IPS-18a (cell line): ENCODE results near the gene TNFSF8.

ENCODE experiments used
- H3K27ac ChIP-seq: one replicate; pipeline ENCODE4 v1.5.1; 2013; ENCODE audit warnings: low read length
- H3K27me3 ChIP-seq: one replicate; pipeline ENCODE4 v1.6.1; 2013; ENCODE audit warnings: mild to moderate bottlenecking, low read length; ENCODE audit not compliant: control insufficient read depth, insufficient read depth
- H3K36me3 ChIP-seq: one replicate; pipeline ENCODE4 v1.6.1; 2013; ENCODE audit warnings: low read depth, low read length; ENCODE audit not compliant: control insufficient read depth
- H3K4me1 ChIP-seq: one replicate; pipeline ENCODE4 v1.6.1; 2013; ENCODE audit warnings: low read depth, low read length; ENCODE audit not compliant: control insufficient read depth
- H3K4me3 ChIP-seq: one replicate; pipeline ENCODE4 v1.5.1; 2013; ENCODE audit warnings: low read length
- H3K9ac ChIP-seq: one replicate; pipeline ENCODE4 v1.6.1; 2013; ENCODE audit warnings: mild to moderate bottlenecking, low read length, moderate library complexity
- H3K9me3 ChIP-seq: one replicate; pipeline ENCODE4 v1.6.1; 2013; ENCODE audit warnings: low read depth, low read length; ENCODE audit not compliant: control insufficient read depth

The TNFSF8 gene

GRCh38 chr9:114900942-114901802, 29.2 kb downstream of the TNFSF8 start:
- Histone ChIP-seq H3K9me3 (no peaks in the 10 kb centered on the region), H3K27ac (no peak overlapping the region), H3K36me3 (no peaks in the 10 kb centered on the region), H3K27me3 (no peaks in the 10 kb centered on the region), H3K9ac (no peak overlapping the region), H3K4me3 (no peak overlapping the region), H3K4me1 (no peaks in the 10 kb centered on the region)

DNA sequence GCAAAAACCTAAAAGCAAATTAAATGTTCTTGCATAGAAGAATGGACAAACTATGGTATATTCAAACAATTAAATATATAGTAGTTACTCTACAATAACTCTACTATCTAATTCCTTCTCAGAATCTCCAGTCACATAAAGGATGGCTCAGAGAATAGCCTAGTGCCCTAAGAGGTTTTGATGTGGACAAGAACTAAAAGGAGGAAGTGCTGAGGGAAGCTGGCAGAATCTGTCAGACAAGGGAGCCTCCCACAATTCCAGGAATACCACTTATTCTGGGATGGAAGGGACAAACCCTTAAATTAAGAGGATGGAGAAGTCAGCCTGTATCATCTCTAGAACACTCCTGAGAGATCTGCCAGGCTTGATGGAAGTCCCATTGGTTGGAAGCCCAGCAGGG, 30.4 kb downstream of the TNFSF8 start:
- Histone ChIP-seq H3K36me3 (no peaks in the 10 kb centered on the region), H3K9ac (no peak overlapping the region), H3K27me3 (no peaks in the 10 kb centered on the region), H3K9me3 (no peaks in the 10 kb centered on the region), H3K4me1 (no peaks in the 10 kb centered on the region), H3K4me3 (no peak overlapping the region), H3K27ac (no peak overlapping the region)

DNA sequence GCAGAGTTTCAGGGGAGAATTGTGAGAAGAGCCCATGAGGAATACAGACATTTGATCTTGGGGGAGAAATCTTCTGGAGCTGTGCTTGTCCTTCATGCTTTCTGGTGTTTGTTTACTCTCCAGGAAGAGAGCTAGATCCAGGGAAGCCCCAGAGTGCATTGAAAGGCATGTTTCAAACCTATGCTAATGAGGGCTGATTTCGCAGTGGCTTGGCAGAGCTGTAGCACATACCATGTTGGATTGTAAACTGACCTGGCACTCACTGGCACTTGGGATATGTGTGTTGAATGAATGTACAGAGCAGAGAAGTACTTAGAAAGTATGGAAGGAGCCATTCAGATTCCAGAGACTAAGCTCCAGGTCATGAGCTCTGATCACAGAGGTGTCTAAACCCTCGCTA, 30.9 kb downstream of the TNFSF8 start:
- H3K4me3 ChIP-seq = no peak overlapping the region
- no peak overlapping the region for H3K27ac ChIP-seq
- H3K4me1 ChIP-seq = no peaks in the 10 kb centered on the region
- no peaks in the 10 kb centered on the region for H3K27me3 ChIP-seq
- no peaks in the 10 kb centered on the region for H3K36me3 ChIP-seq
- no peak overlapping the region for H3K9ac ChIP-seq
- H3K9me3 ChIP-seq = no peaks in the 10 kb centered on the region

- Histone ChIP-seq H3K9ac (no peak overlapping the region), H3K4me1 (no peaks in the 10 kb centered on the region), H3K9me3 (no peaks in the 10 kb centered on the region), H3K27me3 (no peaks in the 10 kb centered on the region), H3K36me3 (no peaks in the 10 kb centered on the region), H3K4me3 (no peak overlapping the region), H3K27ac (no peak overlapping the region)
Measured at GRCh38 chr9:114898741-114899140, 31.6 kb downstream of the TNFSF8 start.

DNA sequence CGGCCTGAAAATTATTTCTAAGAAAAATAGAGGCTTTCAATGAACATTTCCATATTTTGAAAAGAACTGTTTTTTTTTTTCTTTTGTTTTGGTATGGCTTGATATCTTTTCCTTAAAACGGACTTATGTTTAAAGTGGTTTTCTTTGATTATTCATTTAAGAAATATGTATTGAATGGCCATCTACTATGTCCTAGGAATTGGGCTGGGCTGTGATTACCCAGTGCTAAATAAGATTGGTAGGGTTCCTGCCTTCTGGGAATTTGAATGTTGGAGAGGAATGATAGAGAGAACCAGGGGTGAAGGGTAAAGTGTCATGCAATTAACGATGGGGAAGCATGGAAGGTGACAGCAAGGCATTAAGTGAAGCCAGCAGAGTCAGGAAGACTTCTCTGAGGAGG, 33.2 kb downstream of the TNFSF8 start:
- Histone ChIP-seq H3K36me3 (no peaks in the 10 kb centered on the region), H3K4me3 (no peak overlapping the region), H3K27ac (no peak overlapping the region), H3K9me3 (no peaks in the 10 kb centered on the region), H3K27me3 (no peaks in the 10 kb centered on the region), H3K4me1 (no peaks in the 10 kb centered on the region), H3K9ac (no peak overlapping the region)

DNA sequence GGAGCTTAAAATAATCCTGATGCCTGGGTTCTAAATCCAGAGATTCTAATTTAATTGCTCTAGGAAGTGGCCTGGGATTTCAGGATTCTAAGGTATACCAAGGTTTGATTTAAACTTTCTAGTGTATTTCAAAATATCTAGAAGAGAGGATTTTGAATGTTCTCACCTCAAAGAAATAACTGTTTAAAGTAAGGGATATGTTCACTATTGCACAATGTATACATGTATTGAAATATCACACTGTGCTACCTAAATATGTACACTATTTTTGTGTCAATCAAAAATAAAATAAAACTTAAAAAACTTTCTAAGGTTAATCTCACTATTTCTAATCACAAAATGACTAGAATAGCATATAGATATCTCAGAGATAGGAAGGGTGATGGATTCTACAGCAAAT, 34.0 kb downstream of the TNFSF8 start:
- Histone ChIP-seq H3K27me3 (no peaks in the 10 kb centered on the region), H3K36me3 (no peaks in the 10 kb centered on the region), H3K4me1 (no peaks in the 10 kb centered on the region), H3K4me3 (no peak overlapping the region), H3K9me3 (no peaks in the 10 kb centered on the region), H3K9ac (no peak overlapping the region), H3K27ac (no peak overlapping the region)

- Histone ChIP-seq H3K4me3 (no peak overlapping the region), H3K4me1 (no peaks in the 10 kb centered on the region), H3K9me3 (no peaks in the 10 kb centered on the region), H3K9ac (no peak overlapping the region), H3K27me3 (no peaks in the 10 kb centered on the region), H3K36me3 (no peaks in the 10 kb centered on the region), H3K27ac (no peak overlapping the region)
Measured at GRCh38 chr9:114895521-114895991, 34.8 kb downstream of the TNFSF8 start.

DNA sequence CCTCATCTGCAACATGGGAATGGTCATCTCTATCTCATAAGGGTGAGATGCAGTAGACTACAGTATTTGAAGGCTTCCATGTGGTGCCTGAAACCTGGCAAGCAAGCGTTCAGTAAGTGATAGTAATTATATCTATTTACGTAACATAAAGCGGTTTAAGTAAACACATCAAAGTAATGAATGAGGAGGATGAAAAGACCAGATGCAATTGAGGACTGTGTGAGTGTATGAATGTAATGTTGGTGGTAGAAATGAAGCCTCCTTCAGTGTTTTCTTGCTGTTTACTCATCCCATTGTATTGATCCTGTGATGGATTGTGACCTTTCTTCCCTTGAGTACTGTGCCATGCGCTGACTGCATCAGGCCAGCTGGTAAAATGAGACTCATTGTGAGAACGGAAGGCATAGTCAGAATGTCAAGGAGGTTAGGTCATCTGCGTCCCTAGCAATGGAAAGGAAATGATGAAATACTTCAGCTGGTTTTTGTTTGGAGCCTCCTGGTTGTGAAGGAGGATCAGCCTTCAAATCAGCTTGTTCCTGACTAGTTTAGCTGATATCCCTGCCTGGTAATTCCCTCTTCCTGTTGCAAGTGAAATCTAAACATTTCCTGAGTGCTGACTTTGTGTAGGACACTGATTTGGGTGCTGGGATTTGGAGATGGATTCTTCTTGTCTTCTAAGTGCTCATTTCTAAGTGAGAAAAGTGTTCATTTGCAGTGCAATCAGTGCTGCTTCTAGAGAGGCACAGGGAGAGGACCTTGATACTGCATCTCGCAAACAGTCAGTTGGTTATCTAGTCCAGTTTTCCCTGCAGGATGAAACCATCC, 35.6 kb downstream of the TNFSF8 start:
- H3K9me3 ChIP-seq = no peaks in the 10 kb centered on the region
- no peaks in the 10 kb centered on the region for H3K4me1 ChIP-seq
- H3K27me3 ChIP-seq = no peaks in the 10 kb centered on the region
- H3K9ac ChIP-seq = no peak overlapping the region
- no peaks in the 10 kb centered on the region for H3K36me3 ChIP-seq
- no peak overlapping the region for H3K4me3 ChIP-seq
- no peak overlapping the region for H3K27ac ChIP-seq

DNA sequence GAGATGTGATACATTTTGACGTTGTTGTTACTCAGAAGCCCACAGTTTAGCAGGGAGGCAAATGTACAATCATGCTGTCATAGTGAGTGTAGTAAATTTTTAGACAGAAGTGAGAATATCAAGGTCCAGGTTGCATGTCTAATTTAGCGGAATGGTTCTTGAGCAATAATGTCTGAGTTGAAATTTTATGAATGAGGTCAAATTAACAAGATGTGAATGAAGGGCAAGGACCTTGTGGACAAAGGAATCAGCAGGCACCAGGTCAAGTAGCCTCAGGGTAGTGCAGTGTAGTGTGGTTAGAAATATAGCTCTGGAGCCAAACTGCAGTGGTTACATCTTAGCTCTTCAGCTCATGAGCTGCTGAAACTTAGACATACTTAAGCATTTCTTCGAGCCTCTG, 36.2 kb downstream of the TNFSF8 start:
- Histone ChIP-seq H3K4me1 (peaks cover under 1% of the 10 kb centered on the region), H3K36me3 (no peaks in the 10 kb centered on the region), H3K9ac (no peak overlapping the region), H3K9me3 (no peaks in the 10 kb centered on the region), H3K27me3 (no peaks in the 10 kb centered on the region), H3K27ac (no peak overlapping the region), H3K4me3 (no peak overlapping the region)

DNA sequence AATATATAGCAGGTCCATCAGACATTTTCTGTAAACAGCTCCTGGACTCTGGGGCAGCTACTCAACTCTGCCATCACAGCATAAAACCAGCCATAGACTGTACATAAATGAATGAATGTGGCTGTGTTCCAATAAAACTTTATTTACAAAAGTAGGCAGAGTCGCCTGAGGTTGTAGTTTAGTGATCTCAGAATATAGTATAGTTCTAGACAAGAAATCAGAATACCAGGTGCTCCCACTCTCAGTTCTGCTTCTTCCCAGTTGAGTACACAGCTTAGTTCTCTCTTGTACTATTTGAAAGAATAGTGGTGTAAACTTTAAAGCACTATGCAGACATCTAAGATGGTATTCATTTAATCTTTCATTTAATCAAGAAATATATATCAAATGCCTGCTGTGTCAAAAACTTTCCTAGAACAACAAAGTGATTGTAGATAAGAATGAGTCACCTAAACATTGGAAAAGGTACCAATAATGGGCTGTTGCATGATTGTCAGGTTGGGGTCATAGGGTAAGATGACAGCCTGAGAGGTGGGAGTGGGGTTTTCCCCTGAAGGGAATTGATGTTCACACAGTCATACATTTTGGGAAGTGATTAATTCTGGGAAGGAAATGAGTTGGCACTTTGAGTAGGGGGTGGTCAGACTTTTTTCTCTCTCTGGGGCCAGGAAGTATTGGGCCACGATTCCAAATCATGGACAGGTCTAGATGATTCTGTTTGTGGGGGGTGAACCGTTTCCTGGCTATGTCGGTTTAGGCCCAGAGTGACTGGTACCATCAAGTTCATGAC, 37.0 kb downstream of the TNFSF8 start:
- H3K9ac ChIP-seq = no peak overlapping the region

DNA sequence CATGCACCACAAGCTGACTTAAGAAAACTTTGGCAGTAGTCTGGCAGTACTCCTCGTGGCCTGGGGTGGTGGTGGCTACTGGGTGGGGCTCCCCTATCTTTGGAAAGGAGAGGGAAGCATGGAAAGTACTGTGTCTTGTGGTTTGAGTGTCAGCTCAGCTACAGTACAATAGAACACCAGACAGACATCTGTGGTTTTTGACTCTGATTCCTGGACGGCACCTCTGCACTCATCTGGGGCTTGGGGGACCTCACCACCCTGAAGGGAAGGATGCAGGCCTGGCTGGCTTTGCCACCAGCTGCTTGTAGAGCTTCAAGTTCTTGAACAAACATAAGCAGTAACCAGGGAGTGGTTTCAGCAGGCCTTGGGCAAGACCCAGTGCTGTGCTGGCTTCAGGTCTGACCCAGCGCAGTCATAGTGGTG, 40.6 kb downstream of the TNFSF8 start:
- H3K9me3 ChIP-seq = peaks cover 2% of the 10 kb centered on the region
- H3K36me3 ChIP-seq = no peaks in the 10 kb centered on the region
- H3K4me3 ChIP-seq = no peak overlapping the region
- peaks cover 11% of the 10 kb centered on the region for H3K4me1 ChIP-seq
- H3K27ac ChIP-seq = no peak overlapping the region
- no peak overlapping the region for H3K9ac ChIP-seq
- H3K27me3 ChIP-seq = no peaks in the 10 kb centered on the region

More for the DNA sequence above, 37.0 kb downstream of the TNFSF8 start:
- Histone ChIP-seq H3K27me3 (no peaks in the 10 kb centered on the region), H3K4me1 (peaks cover 8% of the 10 kb centered on the region), H3K36me3 (no peaks in the 10 kb centered on the region), H3K27ac (no peak overlapping the region), H3K4me3 (no peak overlapping the region), H3K9me3 (no peaks in the 10 kb centered on the region)
